GM19372 (cell line): ENCODE results near the gene INO80C.

Experiments used
- ATAC-seq: cut with Tn5 transposase; IDR thresholded peaks from one replicate; pipeline ENCODE4 v1.9.1; 2021; ENCODE audit warnings: mild to moderate bottlenecking, low read depth, moderate library complexity; ENCODE audit not compliant: unreplicated experiment

The INO80C gene, protein sequence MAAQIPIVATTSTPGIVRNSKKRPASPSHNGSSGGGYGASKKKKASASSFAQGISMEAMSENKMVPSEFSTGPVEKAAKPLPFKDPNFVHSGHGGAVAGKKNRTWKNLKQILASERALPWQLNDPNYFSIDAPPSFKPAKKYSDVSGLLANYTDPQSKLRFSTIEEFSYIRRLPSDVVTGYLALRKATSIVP

DNA sequence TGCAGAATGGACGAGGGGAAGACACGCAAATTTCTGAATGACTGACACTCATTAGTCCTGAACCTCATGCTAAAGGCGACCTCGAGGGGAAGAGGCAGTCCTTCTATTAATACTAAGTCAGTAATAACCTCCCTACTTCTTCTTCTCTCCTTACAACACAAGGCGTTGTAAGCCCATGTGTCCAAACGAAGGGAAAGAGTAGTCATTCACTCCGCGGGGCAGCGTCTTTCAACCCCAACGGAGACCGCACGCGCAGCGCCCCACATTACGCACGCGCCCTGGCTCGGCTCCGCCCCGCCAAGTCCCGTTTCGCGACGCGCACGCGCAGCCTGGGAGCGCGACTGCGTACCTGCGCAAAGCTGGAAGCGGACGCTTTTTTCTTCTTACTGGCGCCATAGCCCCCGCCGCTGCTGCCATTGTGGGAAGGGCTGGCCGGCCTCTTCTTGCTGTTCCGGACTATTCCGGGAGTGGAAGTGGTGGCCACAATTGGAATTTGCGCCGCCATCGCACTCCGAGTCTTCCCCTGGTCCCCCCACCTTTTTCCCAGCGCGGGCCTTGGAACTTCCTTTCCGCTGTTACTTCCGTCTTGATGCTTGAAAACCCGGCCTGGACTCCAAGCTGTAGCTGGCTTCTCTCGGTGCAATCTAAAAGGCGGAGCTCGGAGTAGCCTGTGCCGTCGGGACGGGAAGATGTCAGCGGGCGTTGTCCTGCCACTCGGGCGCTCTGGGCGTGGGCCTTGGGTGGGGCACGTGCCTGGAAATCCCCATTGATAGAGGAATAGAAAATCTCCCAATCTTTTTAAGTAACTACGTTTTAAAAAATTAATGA lies at the start of gene INO80C:
Gene INO80C, minus strand, starts transcription at position 591 of the 828 bp plus-strand sequence. Its CDS starts 86 bp downstream, at position 505.
- peak; percentile 97 for ATAC-seq

DNA sequence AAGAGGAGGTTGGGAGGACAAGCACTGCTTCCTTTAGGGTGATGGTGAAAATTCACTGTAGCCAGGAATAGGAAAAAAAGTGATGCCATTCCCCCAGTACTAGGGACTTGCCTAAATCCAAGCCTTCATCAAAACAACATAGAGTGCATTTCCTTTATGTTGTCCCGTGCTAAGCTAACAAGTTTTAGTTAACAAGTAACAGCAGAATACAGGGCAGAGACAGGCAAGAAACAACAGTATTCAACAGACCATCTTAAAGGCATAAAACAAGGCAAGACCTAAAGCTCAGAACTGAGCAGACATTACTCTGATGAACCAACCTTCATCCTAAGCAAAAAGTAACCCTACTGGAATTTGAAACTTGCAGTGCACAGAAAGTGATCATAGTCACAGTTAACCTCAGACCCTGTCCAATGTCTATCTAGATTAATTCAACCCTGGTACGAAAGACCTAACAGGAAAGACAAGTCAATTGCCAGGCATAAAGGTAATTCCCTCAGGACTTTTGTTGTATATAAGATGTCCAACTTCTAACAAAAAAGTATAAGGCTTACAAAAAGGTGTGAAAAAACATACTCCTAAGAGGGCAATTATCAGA lies 49.3 kb upstream of the INO80C start:
- ATAC-seq, result no peak

DNA sequence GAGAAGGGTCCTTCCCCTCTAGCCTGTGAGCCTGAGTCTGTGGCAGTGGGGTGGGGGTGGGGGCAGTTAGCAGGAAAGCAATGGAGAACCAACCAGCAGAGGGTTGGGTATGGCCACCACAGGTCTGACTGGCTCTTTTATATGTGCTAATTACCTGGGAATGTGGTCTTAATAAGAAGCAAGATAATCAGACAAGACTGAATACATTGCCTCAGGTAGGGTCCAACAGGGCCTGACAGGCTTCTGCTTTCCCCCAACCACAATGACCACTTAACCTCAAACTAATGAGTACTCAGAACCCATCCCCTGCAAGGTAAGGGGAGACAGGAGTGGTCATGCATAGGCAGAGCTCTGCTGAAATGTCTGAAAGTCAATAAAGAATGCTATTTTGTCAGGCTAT lies 44.6 kb upstream of the INO80C start:
- ATAC-seq, result no peak

DNA sequence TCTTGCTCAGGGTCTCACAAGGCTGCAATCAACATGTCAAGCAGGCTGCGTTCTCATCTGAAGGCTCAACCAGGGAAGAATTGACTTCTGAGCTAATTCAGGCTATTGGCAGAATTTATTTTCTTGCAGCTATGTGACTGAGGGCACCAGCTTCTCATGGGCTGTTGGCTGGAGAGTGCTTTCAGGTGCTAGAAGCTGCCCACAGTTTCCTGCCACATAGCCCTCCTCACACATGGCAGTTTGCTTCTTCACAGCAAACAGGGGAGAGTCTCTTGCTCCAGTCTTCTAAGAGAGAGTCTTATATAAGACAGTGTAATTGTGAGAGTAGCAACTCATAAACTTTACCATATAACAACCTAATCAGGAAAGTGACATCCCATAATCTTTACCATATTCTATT lies 37.5 kb upstream of the INO80C start:
- ATAC-seq, result no peak

DNA sequence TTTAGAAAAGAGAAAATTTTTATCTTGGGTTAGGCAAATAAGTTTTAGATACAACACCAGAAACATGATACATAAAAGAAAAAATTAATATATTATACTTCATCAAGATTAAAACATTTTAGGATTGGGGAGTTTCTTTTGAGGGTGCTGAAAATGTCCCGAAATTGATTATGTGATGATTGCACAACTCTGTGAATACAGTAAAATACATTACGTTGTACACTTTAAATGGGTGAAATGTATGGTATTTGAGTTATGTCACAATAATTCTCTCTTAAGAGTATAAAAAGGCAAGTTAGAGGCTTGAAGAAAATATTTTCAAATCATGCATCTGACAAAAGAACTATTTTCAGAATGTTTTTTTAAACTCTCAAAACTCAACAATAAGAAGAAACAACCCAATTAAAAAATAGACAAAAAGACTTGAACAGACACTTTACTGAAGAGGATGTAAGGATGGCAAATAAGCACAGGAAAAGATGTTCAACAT lies 36.2 kb upstream of the INO80C start:
- no peak for ATAC-seq

DNA sequence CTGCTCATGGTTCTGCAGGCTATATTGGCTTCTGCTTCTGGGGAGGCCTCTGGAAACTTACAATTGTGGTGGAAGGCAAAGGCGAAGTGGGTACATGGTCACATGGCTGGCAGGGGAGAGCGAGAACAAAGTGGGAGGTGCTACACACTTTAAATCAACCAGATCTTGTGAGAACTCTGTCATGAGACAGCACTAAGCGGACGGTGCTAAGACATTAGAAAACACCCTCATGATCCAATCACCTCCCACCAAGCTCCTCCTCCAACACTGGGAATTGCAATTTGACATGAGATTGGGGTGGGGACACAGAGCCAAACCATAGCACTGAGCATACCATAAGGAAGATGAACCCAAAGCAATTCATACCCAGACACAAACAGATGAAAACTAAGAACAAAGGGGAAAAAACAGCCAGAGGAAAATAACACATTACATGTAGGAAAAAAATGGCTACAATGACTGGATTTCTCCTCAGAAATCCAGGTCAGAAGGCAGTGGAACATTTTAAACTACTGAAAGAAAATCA lies 31.1 kb upstream of the INO80C start:
- no peak for ATAC-seq

DNA sequence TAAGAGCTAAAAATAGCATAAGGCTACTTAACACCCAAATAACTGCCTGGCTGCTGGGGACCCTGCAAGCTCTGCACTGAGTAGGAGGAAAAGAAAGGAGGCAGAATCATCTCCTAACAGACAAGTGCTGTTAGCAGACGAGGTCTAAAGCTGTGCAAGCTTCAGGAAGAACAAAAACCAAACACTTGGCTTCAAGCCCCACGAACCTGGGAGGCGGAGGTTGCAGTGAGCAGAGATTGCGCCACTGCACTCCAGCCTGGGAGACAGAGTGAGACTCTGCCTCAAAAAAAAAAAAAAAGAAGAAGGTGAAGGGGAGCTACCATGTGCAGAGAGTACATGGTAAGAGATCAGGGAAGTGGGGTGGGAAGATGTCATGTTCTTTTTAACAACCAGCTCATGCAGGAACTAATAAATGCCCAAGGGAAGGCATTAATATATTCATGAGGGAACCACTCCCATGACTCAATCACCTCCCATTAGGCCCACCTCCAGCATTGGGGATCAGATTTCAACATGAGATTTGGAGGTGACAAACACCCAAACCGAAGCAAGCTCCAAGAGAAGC lies 28.8 kb upstream of the INO80C start:
- ATAC-seq, result no peak

DNA sequence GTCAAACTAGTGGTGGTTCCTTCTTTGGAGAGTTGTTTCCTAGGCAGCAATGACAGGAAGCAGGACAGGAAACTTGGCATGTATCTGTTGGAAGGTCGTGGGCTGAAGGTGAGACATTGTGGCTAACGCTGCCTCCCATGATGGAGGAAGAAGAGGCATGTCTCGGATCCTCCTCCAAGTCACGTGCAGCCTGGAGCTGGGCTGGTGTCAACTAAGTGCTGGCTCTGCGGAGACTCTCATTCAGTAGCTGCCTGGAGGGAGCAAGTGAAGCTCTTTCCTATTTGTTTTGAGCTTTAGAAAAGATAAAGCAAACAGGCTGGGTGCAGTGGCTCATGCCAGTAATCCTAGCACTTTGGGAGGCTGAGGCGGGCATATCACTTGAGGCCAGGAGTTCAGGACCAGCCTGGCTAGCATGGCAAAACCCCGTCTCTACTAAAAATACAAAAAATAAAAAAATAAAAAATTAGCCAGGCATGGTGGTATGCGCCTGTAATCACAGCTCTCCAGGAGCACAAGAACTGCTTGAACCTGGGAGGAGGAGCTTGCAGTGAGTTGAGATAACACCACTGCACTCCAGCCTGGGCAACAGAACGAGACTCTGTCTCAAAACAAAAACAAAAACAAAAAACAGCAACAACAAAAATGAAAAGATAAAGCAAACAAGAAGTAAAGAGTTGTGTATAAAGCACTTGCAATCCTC lies 28.2 kb upstream of the INO80C start:
- ATAC-seq, result no peak

DNA sequence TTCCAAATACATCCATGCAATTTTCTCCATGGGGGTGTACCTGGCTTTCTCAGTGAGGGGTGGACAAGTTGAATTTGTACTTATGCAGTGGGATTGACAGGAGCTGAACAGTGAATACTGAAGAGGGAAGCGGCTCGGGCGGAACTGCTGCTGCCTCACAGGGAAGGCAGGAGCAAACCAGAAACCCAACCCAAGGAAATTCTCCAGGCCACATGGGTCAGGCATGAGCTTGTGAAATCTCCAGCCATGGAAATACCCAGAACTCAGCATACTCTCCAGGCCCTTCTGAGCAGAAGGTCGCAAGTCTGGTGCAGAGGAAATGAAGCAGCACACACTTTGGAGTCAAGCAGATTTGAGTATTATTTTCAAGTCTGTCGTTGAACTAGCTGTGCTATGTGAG lies 26.5 kb upstream of the INO80C start:
- no peak for ATAC-seq

DNA sequence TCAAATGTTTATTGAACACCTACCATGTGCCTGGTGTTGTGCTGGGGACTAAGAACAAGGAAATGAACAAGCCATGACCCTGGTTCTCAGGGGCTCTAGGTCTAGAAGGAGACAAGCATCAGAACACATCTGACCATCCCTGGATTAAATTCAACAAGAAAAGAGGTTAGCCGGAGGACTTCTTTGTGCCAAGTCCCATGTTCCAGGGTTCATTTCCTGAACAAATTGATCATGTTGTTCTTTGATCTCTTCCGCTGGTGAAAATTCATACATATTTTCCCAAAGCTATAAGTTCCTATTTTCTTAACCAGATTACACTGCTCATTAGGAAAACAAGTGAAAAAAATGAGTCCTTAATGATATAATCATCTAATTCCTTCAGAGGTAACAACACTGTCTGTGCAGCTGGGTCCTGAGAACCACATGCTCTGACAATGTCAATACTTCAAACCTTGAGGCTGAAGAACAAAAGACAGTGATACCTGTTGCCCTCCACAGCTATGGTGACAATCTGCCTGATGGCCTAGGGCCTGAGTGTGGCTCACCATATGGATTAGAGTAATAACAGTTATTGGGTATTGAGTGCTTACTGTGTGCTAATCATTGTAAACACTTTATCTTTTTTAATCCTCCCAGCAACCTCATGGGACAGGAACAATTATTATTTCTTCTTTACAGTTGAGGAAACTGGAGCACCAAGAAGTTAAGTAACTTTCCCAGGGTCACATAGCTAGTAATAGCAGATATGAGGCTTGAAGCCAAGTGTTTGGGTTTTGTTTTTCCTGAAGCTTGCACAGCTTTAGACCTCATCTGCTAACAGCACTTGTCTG lies 24.6 kb upstream of the INO80C start:
- ATAC-seq, result no peak

DNA sequence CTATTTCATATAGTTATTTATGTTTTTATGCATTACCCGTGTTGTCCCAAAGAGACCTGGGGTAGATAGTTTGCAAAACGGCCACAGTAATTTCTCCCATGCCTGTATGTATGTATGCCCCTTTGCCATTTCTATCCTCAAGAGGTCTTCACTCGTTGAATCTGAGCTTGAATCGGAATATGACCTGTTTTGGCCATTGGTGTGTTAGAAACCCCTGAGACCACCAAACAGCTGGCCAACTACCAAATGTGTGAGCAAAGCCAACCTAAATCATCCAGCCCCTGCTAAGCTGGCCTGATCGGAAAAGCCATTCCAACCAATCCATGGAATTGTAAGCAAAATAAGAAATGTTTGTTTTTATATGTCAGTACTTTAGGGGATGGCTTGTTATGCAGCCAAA lies 23.4 kb upstream of the INO80C start:
- ATAC-seq, result no peak

DNA sequence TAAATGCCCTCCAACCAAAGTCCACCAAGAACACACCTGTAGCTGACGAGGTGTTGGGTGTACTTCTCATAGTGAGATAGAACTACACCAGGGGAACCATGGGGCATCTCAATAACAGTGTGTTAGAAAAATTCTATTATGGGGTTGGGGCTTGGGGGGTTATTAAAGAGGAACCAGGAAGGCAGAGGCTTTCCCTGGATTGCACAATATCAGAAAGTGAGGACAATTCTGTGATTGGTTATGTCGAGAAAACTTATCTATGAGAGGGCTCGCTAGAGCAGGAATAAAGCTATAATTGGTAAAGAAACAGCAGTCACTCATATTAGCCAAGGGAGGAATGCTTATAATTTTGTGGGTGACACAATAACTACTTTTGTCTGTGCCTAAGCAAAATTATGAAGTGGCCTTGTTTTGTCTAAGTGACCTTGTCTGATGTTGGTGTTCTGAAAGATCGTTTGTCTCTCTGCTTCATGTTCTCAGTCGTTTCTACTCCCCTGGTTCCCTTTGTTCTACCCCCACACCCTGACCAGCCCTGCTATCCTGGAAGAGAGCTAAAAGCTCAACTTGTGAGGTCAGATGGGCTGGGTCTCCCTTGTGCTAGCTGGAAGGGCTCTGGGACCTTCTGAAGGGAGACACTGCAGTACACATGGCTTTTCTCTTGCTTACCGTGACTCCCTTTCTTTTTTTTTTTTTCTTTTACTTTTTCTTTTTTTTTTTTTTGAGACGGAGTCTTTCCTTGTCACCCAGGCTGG lies 21.6 kb upstream of the INO80C start:
- ATAC-seq, result no peak

DNA sequence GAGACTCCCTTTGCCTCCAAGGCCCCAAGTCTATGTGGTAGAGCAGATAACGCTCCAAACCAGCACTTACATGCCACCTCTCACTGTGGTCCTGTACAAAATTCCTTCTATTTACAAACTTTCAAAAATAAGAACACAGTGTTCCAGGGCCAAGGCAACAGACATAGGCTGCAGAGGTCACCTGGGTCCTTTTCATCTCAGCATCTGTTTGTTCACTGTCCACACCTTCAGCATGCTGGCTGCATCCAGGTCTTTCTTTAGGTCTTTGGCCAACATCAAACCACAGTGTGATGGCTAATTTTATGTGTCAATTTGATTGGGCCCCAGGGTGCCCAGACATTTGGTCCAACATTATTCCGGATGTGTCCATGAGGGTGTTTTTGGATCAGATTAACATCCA lies 20.0 kb upstream of the INO80C start:
- no peak for ATAC-seq

DNA sequence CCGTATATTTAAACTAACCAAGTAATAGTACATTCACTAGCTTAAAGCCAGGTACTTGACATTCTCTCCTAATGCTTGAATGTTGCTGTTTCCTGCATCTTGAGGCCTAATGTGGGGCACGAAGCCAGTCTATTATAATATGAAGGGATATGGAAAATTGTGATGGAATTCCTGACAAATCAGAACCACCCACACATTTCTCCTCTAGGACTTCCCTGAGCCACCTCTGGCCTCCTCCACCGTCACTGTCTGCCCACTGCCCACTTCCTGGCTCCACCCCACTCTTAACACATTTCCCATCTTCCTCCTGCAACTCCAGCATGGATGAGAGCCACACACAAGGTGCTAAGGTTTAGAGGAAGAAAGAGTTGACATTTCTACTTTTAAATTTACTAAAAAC lies 19.0 kb upstream of the INO80C start:
- ATAC-seq, result no peak

DNA sequence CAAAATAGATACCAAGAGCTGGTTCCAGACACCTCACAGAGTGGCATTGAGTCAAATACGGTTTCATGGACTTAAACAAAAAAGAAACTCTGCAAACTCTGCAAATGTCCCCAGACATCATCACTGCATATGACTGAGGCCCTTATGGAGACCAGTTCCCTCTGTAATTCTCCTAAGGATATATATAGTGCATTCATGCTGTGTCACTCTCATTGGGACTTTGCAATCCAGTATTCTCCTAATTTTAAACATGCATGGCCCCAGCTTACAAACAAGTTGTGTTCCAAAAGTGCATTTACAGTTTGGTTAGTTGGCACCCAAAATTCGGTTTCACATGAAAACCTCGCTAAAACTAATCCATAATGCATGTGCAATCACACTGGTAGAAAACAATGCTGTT lies 18.6 kb upstream of the INO80C start:
- ATAC-seq, result no peak

DNA sequence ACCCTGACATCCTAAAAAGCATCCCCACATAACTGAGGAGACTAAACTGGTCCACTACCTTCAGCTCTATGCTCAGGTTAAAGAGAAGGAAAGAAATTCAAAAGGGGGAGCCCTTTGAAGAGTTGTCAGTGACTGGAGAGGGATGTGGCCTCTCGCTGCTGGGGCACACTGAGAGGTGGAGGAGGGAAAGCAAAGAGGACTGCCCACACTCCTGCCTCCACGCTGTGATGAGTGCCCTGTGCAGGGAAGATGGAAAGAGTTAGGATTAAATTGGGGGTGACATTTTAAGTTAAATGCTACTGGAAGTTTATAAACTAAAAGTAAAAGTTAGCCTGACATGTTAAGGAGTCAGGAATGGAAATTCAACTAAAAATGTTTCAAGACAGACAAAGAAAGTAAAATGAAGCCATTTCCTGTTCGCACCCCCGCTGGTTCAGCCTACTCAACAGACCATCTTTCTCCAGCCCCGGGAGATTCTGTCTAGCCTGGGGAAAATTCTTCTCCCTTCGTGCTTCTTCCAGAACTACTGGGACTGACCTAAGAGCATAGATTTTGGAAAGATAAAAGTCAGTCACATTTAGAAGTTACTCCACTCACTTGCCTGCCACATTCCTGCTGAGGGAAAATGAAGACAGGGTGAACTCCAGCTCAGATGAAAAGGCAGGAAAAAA lies 17.8 kb upstream of the INO80C start:
- ATAC-seq, result no peak

DNA sequence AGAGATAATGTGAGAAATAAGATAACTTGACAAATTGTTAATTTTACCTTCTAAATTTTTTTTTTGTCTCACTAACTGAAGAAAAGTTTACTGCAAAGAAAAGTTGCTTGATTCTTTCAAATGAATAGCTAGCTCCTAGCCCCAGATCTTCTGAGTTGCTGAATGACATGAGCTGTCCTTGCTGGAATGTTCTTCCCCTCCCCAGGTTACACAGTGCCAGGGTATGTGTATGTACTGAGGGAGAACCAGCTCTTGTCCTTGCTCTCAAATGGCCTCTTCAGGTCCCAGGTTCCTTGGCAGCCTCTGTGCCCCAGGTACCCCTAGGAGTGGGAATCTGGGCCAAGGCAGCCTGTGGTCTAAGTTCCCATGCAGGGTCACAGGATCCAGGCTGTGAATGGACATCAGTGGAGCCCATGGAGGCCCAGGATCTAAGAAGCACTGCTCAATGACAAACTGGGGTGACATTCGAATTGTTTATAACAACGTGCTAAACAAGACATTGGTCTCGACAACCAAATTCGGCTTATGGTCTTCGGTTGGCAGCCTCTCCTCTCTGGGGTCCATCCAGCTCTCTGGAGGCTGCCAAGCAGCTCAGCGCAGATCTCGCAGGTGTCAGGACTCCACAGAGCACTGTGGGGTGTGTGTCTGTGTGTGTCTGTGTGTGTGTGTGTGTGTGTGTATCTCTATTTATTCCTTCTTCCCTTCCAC lies 17.1 kb upstream of the INO80C start:
- ATAC-seq, result no peak

DNA sequence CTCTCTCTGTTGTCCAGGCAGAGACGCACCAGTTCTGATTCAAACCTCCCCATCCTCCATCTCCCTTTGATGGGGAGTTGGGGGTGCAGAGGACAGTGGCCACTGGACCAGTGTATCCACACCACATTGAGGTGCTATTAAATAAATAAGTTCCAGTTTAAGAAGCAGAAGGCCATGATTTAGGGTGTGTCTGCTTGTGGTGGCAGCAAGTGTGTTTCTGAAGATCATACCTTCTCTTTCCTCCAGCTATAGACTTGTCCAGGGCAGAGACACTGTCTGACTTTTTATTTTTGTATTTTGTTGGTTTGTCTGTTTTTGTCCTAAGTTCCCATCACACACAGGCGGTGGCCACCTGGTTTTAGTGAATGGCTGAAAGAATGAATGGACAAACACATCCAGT lies 16.5 kb upstream of the INO80C start:
- ATAC-seq, result no peak
